HepG2 (cell line): ENCODE data around the gene TGM1. TPM values are rescaled to one million over a fixed set of nuclear protein-coding genes. Genes with fewer than 3 reads are reported as not detected.

Source experiments
- ATAC-seq: fragments of 200-7000 bp; cut with Tn5 transposase; 3 replicates; pipeline ENCODE4 v1.9.1; 2020; ENCODE audit warnings: mild to moderate bottlenecking, moderate library complexity
- BruUV-seq: library from RNA; stranded (reverse); fragments of 400-500 nt; replicated peaks from 2 replicates; lab custom pipeline; 2021; lab: Mats Ljungman, UMichigan
- CTCF ChIA-PET: fragments of 300-600 bp; formaldehyde crosslinking; extraction: SDS; loops from one replicate; lab custom pipeline; 2021; ENCODE audit warnings: low total read pairs, inconsistent platforms, low intra/inter-chr PET ratio; lab: Yijun Ruan, JAX
- POLR2A ChIA-PET: fragments of 350-600 bp; sonication (Branson Sonifier 250); formaldehyde crosslinking; loops from one replicate; lab custom pipeline; 2020; ENCODE audit warnings: antibody characterized with exemption, inconsistent platforms; lab: Yijun Ruan, JAX
- DNase-seq: peaks from one replicate; pipeline ENCODE4 v3.0.0-alpha.2; 2015; ENCODE audit warnings: low spot score
- FAIRE-seq: peaks from 3 replicates; lab custom pipeline; 2011; peaks lifted over from hg19 to GRCh38; lab: Jason Lieb, UNC
- H2AFZ ChIP-seq: one replicate; pipeline ENCODE4 v1.6.1; 2011; ENCODE audit warnings: low read length, inconsistent platforms
- H3K27ac ChIP-seq: fragments of 300-600 bp; 3 replicates; pipeline ENCODE4 v1.8.0; 2011; ENCODE audit warnings: mixed run types, mild to moderate bottlenecking, mixed read lengths, low read length, inconsistent platforms; ENCODE audit not compliant: insufficient read depth; ENCODE audit errors: extremely low read length
- H3K27me3 ChIP-seq, 2 experiments: fragments of 200-600 bp in 1 of 2; 2 replicates in 1 of 2; 3 replicates in 1 of 2; pipeline versions ENCODE4 v1.6.0 to v1.8.0; 2011; ENCODE audit warnings: low read length in 2 of 2, mild to moderate bottlenecking in 2 of 2, moderate library complexity in 2 of 2, inconsistent platforms in 1 of 2; ENCODE audit not compliant: insufficient read depth in 2 of 2, control insufficient read depth in 1 of 2
- H3K36me3 ChIP-seq, 2 experiments: fragments of 200-600 bp in 1 of 2; replicated peaks in 1 of 2; 2 replicates in 1 of 2; 3 replicates in 1 of 2; pipeline versions ENCODE4 v1.5.1 to v1.8.0; 2011; ENCODE audit warnings: low read length in 2 of 2, inconsistent platforms in 1 of 2; ENCODE audit not compliant: insufficient read depth in 2 of 2, control insufficient read depth in 1 of 2
- H3K4me1 ChIP-seq: 2 replicates; pipeline ENCODE4 v1.5.1; 2012; ENCODE audit warnings: low read length, inconsistent platforms; ENCODE audit not compliant: insufficient read depth
- H3K4me2 ChIP-seq: 2 replicates; pipeline ENCODE4 v1.6.0; 2011; ENCODE audit warnings: low read depth, low read length, inconsistent platforms
- H3K4me3 ChIP-seq, 3 experiments: fragments of 200-600 bp in 1 of 3; sonication (generic), shearing (Covaris generic) in 1 of 3; replicated peaks in 1 of 3; 2 replicates each; pipeline ENCODE4 v1.5.1; 2011 to 2016; ENCODE audit warnings: low read length in 3 of 3, inconsistent platforms in 2 of 3, low read depth in 2 of 3, mild to moderate bottlenecking in 2 of 3, control low read depth in 1 of 3, mixed read lengths in 1 of 3; ENCODE audit not compliant: insufficient read depth in 1 of 3
- H3K79me2 ChIP-seq: one replicate; pipeline ENCODE4 v1.6.1; 2011; ENCODE audit warnings: low read length, inconsistent platforms; ENCODE audit not compliant: insufficient read depth
- H3K9ac ChIP-seq: 2 replicates; pipeline ENCODE4 v1.6.0; 2011; ENCODE audit warnings: mild to moderate bottlenecking, low read depth, low read length, inconsistent platforms; ENCODE audit not compliant: insufficient read depth
- H3K9me3 ChIP-seq: 2 replicates; pipeline ENCODE4 v1.5.1; 2012; ENCODE audit warnings: mild to moderate bottlenecking, low read length
- H4K20me1 ChIP-seq: 2 replicates; pipeline ENCODE4 v1.6.0; 2011; ENCODE audit warnings: inconsistent platforms, mild to moderate bottlenecking, low read length, moderate library complexity; ENCODE audit not compliant: insufficient read depth
- E2F1 ChIP-seq: sonication (generic); formaldehyde crosslinking; IDR thresholded peaks from 2 replicates; pipeline ENCODE4 v1.5.0; 2020; ENCODE audit warnings: missing genetic modification reagents
- EED ChIP-seq: sonication (generic); formaldehyde crosslinking; IDR thresholded peaks from 2 replicates; pipeline ENCODE4 v1.5.0; 2020; ENCODE audit warnings: mild to moderate bottlenecking, missing genetic modification reagents
- HIVEP1 ChIP-seq: sonication (generic); formaldehyde crosslinking; IDR thresholded peaks from 2 replicates; pipeline ENCODE4 v1.4.0; 2020; ENCODE audit warnings: mild to moderate bottlenecking, missing genetic modification reagents
- HMG20B ChIP-seq: conservative IDR thresholded peaks from 2 replicates; pipeline ENCODE4 v1.6.1; 2016; ENCODE audit warnings: missing genetic modification reagents, missing compliant biosample characterization
- NONO ChIP-seq, 2 experiments: fragments of 450-650 bp in 1 of 2; sonication (generic) in 1 of 2; formaldehyde crosslinking in 1 of 2; IDR thresholded peaks in 1 of 2; conservative IDR thresholded peaks in 1 of 2; 2 replicates each; pipeline versions ENCODE4 v1.6.1 to v1.8.0; 2017 to 2022; ENCODE audit warnings: mild to moderate bottlenecking in 1 of 2, missing genetic modification reagents in 1 of 2, moderate library complexity in 1 of 2
- PITX1 ChIP-seq: sonication (generic); formaldehyde crosslinking; IDR thresholded peaks from 2 replicates; pipeline ENCODE4 v1.5.1; 2020; ENCODE audit warnings: mild to moderate bottlenecking, missing genetic modification reagents
- SOX6 ChIP-seq, 2 experiments: fragments of 450-650 bp in 1 of 2; sonication (generic) in 1 of 2; formaldehyde crosslinking in 1 of 2; IDR thresholded peaks; 2 replicates each; pipeline versions ENCODE4 v1.4.0 to v1.6.1; 2017 to 2020; ENCODE audit warnings: antibody characterized with exemption in 1 of 2, mild to moderate bottlenecking in 1 of 2, missing genetic modification reagents in 1 of 2
- SP1 ChIP-seq, 2 experiments: fragments of 450-650 bp in 1 of 2; sonication (generic) in 1 of 2; formaldehyde crosslinking in 1 of 2; IDR thresholded peaks; 2 replicates each; pipeline versions ENCODE4 v1.4.0 to v1.6.1; 2016 to 2020; ENCODE audit warnings: missing genetic modification reagents in 1 of 2
- SP2 ChIP-seq: sonication (generic); formaldehyde crosslinking; IDR thresholded peaks from 2 replicates; pipeline ENCODE4 v1.5.1; 2020; ENCODE audit warnings: mild to moderate bottlenecking, missing genetic modification reagents
- SSRP1 ChIP-seq: IDR thresholded peaks from 2 replicates; pipeline ENCODE4 v1.6.1; 2016; ENCODE audit warnings: control low read depth
- THAP8 ChIP-seq: sonication (generic); formaldehyde crosslinking; IDR thresholded peaks from 2 replicates; pipeline ENCODE4 v1.5.1; 2020; ENCODE audit warnings: missing genetic modification reagents, mild to moderate bottlenecking, borderline replicate concordance
- TOE1 ChIP-seq: sonication (generic); formaldehyde crosslinking; IDR thresholded peaks from 2 replicates; pipeline ENCODE4 v1.4.0; 2020; ENCODE audit warnings: mild to moderate bottlenecking, missing genetic modification reagents
- ZFAT ChIP-seq: sonication (generic); formaldehyde crosslinking; conservative IDR thresholded peaks from 2 replicates; pipeline ENCODE4 v1.8.1; 2023; ENCODE audit warnings: missing genetic modification reagents, inconsistent platforms
- ZFP82 ChIP-seq: sonication (generic); formaldehyde crosslinking; IDR thresholded peaks from 2 replicates; pipeline ENCODE4 v1.5.1; 2020; ENCODE audit warnings: mild to moderate bottlenecking, missing genetic modification reagents, borderline replicate concordance
- ZNF136 ChIP-seq: sonication (generic); formaldehyde crosslinking; IDR thresholded peaks from 2 replicates; pipeline ENCODE4 v1.8.1; 2022; ENCODE audit warnings: low read depth, mild to moderate bottlenecking, moderate library complexity, missing genetic modification reagents
- ZNF282 ChIP-seq: fragments of 450-650 bp; IDR thresholded peaks from 2 replicates; pipeline ENCODE4 v1.6.1; 2018; ENCODE audit not compliant: partially characterized antibody
- ZNF484 ChIP-seq: sonication (generic); formaldehyde crosslinking; IDR thresholded peaks from 2 replicates; pipeline ENCODE4 v1.5.1; 2020; ENCODE audit warnings: mild to moderate bottlenecking, low read depth, missing genetic modification reagents, borderline replicate concordance
- ZNF512B ChIP-seq: sonication (generic); formaldehyde crosslinking; IDR thresholded peaks from 2 replicates; pipeline ENCODE4 v1.5.1; 2020; ENCODE audit warnings: missing genetic modification reagents, mild to moderate bottlenecking, borderline replicate concordance
- ZSCAN25 ChIP-seq: sonication (generic); formaldehyde crosslinking; IDR thresholded peaks from 2 replicates; pipeline ENCODE4 v1.8.0; 2022; ENCODE audit warnings: mild to moderate bottlenecking, missing genetic modification reagents
- WGBS: methylation state at CpG from one replicate; pipeline ENCODE4 v1.1.6; 2017; ENCODE audit warnings: low lambda C conversion rate; 5-methylcytosine and 5-hydroxymethylcytosine counted together
- in situ Hi-C: cut with HindIII; loops from 2 replicates; pipeline ENCODE4 v1.10.0; 2017; ENCODE audit warnings: low pct_unique_long_range_greater_than_20kb; ENCODE audit not compliant: extremely low pct_ligation_motif_present
- intact Hi-C: fragments of 100-400 bp; cut with micrococcal nuclease; formaldehyde crosslinking; loops from one replicate; pipeline ENCODE4 v1.10.0; 2022; ENCODE audit not compliant: unreplicated experiment
- polyA plus RNA-seq, 8 experiments: library from polyadenylated mRNA; depleted of rRNA in 3 of 8; stranded (reverse) in 7 of 8; unstranded in 1 of 8; fragments of >200 nt; fragmentation: Illumina TruSeq in 4 of 8; extraction: Trizol in 4 of 8; gene quantifications; 2 replicates each; pipeline versions ENCODE4 v1.2.1 to v1.2.3, GENCODE V29; 2011 to 2016; ENCODE audit warnings: low read depth in 4 of 8, missing spikeins in 1 of 8, mixed read lengths in 1 of 8; ENCODE audit not compliant: insufficient read depth in 1 of 8
- total RNA-seq, 5 experiments: library from RNA; depleted of rRNA; stranded (reverse); fragments of >200 nt; fragmentation: Illumina TruSeq; extraction: Trizol; gene quantifications; 2 replicates each; pipeline ENCODE4 v1.2.3, GENCODE V29; 2016; ENCODE audit warnings: low read depth in 1 of 5

The TGM1 gene
- total and polyA plus RNA-seq, 2 of the 13 experiments (the other 11 are each of a cell fraction or from before 2014, with no cell fraction given): 3.2 to 10.6 TPM

- TSS peak; percentile 24 for BruUV-seq
- no peaks in the 10 kb centered on the region for H3K9me3 ChIP-seq
- intact Hi-C loops: no loop called here
- H3K27ac ChIP-seq: no peak overlapping the region
- H3K4me2 ChIP-seq: no peak overlapping the region
- H3K9ac ChIP-seq: no peak overlapping the region
- no peak overlapping the region for H3K4me3 ChIP-seq
- FAIRE-seq (no peak), ATAC-seq (peak; percentile 12), DNase-seq (no peak)
- CTCF ChIA-PET: no interaction called here
- no peaks in the 10 kb centered on the region for H3K79me2 ChIP-seq
- no peaks in the 10 kb centered on the region for H4K20me1 ChIP-seq
- WGBS: 97% methylated on average over 11 of the region's 11 CpGs
- H3K4me1 ChIP-seq: peaks cover 3% of the 10 kb centered on the region; the same call in 1 of the 2 replicates
- H2AFZ ChIP-seq: no peak overlapping the region
- POLR2A ChIA-PET: interaction anchor here (0.9 to 2.7 kb wide), 9 partner anchors 8 to 65 kb away, joined by 3 to 13 read pairs (median 5); partner anchors contain the start of genes IPO4, IRF9, MDP1 and PSME2
- in situ Hi-C loops: no loop called here
- H3K36me3 ChIP-seq: peaks cover 42 to 56% of the 10 kb centered on the region in 2 experiments
- no peaks in the 10 kb centered on the region for H3K27me3 ChIP-seq
- TF ChIP-seq ZSCAN25 (CRISPR knock-in tag) (no peak), SP1 (IDR thresholded peaks at IDR 0.05) (no peak), SP1 (CRISPR knock-in tag; IDR thresholded peaks at IDR 0.05) (no peak), SOX6 (IDR thresholded peaks at IDR 0.05) (no peak), SOX6 (CRISPR knock-in tag; IDR thresholded peaks at IDR 0.05) (peak; percentile 18; the same call in 1 of the 2 replicates), HIVEP1 (CRISPR knock-in tag) (peak; percentile 41; the same call in 1 of the 2 replicates), TOE1 (CRISPR knock-in tag) (no peak), NONO (IDR thresholded peaks at IDR 0.05) (no peak), NONO (CRISPR knock-in tag; conservative IDR thresholded peaks at IDR 0.05) (0 out of 2 replicates have a peak, but pooled peaks have one; percentile 23), PITX1 (CRISPR knock-in tag) (0 out of 2 replicates have a peak, but pooled peaks have one; percentile 17), ZNF512B (CRISPR knock-in tag) (peak; percentile 54; the same call in 1 of the 2 replicates), E2F1 (no peak), ZNF136 (no peak), EED (CRISPR knock-in tag) (no peak), ZFP82 (CRISPR knock-in tag) (no peak), SP2 (CRISPR knock-in tag) (no peak), ZFAT (CRISPR knock-in tag) (no peak), ZNF282 (peak; percentile 61), ZNF484 (CRISPR knock-in tag) (no peak), THAP8 (CRISPR knock-in tag) (no peak), SSRP1 (CRISPR knock-in tag) (peak; percentile 34; the same call in 1 of the 2 replicates), HMG20B (CRISPR knock-in tag) (no peak)
Observed at GRCh38 chr14:24206260-24207103, 56.5 kb downstream of the TGM1 start.
